ENCODE measurements around the gene CDH4.

Gene CDH4

GRCh38 chr20:61761453-61762166 is 509.5 kb downstream of the CDH4 start:
- TF ChIP-seq CTCF (IDR thresholded peaks at IDR 0.05; ENCODE audit: control insufficient read depth, extremely low read depth, insufficient read depth) = no peak
- DNase-seq (ENCODE audit: low read depth) = no peak
- H3K4me3 ChIP-seq (ENCODE audit: low read depth, low read length) = no peak overlapping the region

GRCh38 chr20:61762167-61762710 is 510.2 kb downstream of the CDH4 start:
- DNase-seq (ENCODE audit: low read depth) = no peak
- TF ChIP-seq CTCF (IDR thresholded peaks at IDR 0.05; ENCODE audit: control insufficient read depth, extremely low read depth, insufficient read depth) = no peak
- H3K4me3 ChIP-seq (ENCODE audit: low read depth, low read length) = no peak overlapping the region

GRCh38 chr20:61762886-61763739 is 511.1 kb downstream of the CDH4 start:
- no peak for DNase-seq (ENCODE audit: low read depth)
- no peak overlapping the region for H3K4me3 ChIP-seq (ENCODE audit: low read depth, low read length)
- TF ChIP-seq CTCF (IDR thresholded peaks at IDR 0.05; ENCODE audit: control insufficient read depth, extremely low read depth, insufficient read depth) = no peak

- no peak for TF ChIP-seq CTCF (IDR thresholded peaks at IDR 0.05; ENCODE audit: control insufficient read depth, extremely low read depth, insufficient read depth)
- DNase-seq (ENCODE audit: low read depth) = no peak
- H3K4me3 ChIP-seq (ENCODE audit: low read depth, low read length) = no peak overlapping the region
Observed at GRCh38 chr20:61763740-61764400, 511.8 kb downstream of the CDH4 start.

- no peak for DNase-seq (ENCODE audit: low read depth)
Observed at GRCh38 chr20:61764471-61765025, 512.5 kb downstream of the CDH4 start.

More at GRCh38 chr20:61764471-61765025, 512.5 kb downstream of the CDH4 start:
- H3K4me3 ChIP-seq (ENCODE audit: low read depth, low read length) = no peak overlapping the region
- TF ChIP-seq CTCF (IDR thresholded peaks at IDR 0.05; ENCODE audit: control insufficient read depth, extremely low read depth, insufficient read depth) = no peak

Measured in LNCaP clone FGC (cell line).